NCI-H1694 treated with DMSO at 0.1 percent for 48 hours (cell line): ENCODE results near the gene AAK1.
"Not testable (repeated sequence)": the region's sequence is repeated elsewhere in the genome, so short reads cannot be mapped to it uniquely, and the experiment has no call there.

ENCODE experiments used
- DNase-seq: peaks from one replicate; lab custom pipeline; 2025; lab: John Stamatoyannopoulos, UW

Gene AAK1

DNA sequence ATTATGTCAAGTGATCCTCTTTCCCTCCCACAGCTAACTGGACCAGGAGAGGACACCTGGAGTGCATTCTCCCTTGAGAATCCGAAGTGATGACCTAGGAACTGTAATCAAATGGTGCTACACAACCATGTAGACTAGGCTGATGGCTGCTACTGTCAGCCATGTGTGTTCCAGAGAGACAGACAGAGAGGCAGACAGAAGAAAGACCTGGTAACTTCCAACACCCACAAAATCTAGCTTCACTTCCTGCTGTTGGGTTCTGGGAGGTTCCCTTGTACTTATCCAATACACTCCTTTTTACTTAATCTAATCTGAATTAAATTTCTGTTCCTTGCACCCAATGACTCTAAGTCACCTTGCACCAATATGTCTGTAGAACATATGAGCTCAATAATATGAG, 72.3 kb downstream of the AAK1 start:
- no peak for DNase-seq

DNA sequence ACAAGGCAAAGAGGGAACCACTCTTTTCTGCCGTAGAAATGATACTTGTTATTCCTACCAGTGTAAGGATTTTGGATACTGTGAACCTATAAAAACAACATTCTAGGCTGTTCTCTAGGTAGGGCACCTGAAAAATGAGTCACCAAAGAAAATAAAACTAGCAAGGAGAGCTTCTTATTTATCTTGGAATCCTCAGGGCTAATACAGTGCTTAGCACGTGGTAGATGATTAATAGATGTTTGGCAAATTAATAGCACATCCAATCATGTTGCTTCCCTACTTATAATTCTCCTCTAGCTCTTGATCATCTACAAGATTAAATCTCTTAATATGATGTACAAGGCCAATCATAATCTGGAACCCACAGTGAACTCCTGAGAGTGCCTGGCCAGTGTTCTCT, 73.1 kb downstream of the AAK1 start:
- no peak for DNase-seq

DNA sequence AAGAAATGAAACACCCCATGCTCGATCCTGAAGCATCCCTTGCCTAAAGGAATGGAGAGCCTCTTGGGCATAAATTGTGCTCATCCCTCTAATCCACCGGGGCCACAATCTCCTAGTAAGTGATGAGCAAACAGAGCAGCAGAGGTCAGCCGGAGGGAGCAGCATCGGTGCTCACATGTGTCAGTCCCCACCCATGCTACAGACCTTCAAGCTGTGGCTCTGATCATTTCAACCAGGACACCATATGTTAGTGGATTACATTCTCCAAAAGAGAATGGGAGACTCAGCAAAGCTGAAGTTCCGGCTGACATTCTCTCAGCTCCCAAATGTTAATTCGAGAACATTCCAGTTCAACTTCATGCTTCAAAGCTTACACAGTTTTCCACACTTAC, 75.6 kb downstream of the AAK1 start:
- DNase-seq = no peak

DNA sequence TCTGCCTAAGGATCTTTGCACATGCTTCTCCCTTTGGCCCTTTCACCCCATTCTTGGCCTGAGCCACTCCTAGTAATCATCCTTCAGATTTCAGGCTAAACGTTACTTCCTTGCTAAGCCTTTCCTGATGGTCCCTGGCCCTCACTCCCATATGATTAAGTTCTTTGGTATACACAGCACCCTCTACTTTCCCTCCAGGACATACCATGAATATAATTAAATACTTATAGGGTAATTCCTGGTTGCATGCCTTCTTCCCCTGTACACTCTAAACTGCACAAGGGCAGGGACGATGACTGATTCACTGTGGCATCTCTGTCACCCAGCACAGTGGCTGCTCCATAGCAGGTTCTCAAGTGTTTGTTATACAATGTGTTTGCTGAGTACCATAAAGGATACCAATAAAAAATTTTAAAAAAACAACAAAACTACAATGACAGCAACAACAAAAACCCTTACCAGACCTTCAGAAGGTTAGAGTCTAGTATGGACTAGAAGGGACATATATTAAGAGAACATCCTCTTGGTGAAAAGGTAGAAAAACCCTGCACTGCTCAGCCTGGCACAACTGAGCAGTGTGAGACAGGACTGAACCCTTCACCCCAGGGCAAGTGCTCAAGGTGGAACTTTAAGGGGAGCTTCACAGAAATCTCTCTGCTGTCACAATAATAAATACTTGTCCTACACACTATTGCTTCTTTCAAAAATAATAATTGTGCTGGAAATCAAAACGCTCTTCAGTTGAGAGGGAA, 76.2 kb downstream of the AAK1 start:
- no peak for DNase-seq

DNA sequence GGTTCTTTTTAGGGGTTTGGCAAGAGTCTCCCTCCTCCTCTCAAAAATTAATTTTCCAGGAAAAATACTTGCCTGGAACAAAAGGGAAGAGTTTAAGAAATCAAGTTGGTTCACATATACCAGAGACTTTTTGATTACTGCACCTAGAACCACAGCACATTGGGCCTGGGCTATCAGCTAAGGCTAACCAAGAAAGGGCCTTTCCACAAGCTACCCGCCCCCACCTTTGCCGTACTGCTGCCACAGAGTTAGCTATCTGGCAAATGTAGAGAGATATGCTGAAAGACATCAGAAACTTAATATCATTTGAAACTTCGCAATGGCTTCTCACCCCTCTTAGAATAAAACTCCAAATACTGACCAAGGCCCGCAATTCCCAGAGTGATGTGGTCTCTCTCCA, 76.9 kb downstream of the AAK1 start:
- no peak for DNase-seq

DNA sequence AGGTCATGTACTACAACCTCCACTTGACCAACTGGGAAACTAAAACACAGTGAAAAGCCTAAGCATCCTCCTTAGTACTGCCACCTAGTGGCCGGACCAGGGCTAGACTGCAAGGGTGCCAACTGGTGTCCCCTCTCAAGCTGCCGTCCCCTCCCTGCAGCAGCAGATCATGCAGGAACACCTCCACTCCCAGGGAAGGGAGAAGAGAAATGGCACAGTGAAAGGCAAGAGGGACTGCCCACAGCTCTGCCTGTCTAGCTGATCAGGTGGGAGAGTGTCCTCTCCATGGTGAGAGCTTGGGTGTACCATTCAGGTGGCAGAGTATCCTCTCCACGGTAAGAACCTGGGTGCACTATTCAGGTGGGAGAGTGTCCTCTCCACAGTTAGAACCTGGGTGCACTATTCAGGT, 78.1 kb downstream of the AAK1 start:
- peak; percentile 18 for DNase-seq

DNA sequence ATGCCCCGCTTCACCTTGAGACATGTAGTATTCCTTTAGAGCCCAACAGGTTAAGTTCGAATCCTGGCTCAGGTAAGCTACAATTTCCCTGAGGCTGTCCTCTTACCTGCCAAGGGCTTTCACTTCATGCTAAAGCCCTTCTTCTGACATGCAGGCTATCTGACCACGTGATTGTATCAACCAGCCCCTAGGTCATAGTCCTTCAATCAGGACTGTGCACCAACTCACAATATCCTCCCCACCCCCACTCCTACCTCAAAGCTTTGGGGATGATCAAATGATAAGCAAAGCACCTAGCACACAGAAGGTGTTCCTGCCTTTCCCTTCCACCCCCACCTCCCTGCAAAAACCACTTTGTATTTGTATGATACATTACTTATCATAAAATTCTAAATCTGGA, 78.9 kb downstream of the AAK1 start:
- DNase-seq = no peak

DNA sequence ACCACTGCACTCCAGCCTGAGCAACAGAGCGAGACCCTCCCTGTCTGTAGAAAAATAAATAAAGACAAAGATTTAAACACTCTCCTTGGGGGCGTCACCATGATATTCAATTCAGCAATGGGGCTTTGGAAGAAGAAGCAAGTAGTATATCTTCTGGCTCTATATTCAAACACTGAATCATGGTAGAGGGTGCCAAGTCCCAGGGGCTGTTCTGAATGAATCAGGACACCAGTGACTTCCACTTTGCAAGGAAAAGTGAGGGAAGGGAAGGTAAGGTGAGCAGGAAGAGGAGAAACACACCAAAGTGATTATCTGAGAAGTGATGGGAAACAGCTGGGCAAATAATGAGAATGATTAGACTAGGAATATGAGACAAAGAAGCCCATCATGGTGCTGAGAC, 80.5 kb downstream of the AAK1 start:
- no peak for DNase-seq

DNA sequence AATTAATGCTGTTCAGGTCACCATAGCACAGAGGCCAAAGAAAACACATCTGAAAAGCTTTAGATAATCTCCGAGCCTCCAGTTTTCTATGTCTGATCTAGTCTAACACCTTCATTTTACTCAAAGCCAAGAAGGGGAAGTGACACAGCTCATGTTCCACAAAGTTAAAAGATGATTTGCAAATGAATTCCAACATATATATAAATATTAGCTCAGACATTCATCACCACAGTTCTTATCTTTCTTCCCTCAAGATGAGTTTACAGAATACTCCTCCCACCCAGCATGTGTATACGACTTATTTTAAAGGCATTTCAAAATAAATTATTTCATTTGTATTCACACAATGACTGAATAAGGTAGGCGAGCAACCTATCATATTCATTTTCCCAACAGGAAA, 82.4 kb downstream of the AAK1 start:
- no peak for DNase-seq

DNA sequence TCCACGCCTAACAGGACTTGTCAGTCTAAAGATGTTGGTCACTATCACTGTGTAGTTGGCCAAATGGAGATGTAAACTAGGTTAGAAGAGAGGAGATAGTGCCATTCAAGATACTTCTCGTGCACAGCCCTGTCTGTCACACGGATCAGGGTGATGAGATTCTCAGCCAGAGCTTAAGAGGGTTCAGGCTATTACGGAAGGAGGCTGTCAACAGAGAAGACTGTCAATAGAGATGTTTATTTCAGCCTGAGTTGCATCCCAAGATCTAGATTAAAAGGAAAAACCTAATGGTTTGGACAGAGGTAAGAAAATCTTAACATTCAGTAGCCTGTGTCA, 83.4 kb downstream of the AAK1 start:
- DNase-seq = no peak

DNA sequence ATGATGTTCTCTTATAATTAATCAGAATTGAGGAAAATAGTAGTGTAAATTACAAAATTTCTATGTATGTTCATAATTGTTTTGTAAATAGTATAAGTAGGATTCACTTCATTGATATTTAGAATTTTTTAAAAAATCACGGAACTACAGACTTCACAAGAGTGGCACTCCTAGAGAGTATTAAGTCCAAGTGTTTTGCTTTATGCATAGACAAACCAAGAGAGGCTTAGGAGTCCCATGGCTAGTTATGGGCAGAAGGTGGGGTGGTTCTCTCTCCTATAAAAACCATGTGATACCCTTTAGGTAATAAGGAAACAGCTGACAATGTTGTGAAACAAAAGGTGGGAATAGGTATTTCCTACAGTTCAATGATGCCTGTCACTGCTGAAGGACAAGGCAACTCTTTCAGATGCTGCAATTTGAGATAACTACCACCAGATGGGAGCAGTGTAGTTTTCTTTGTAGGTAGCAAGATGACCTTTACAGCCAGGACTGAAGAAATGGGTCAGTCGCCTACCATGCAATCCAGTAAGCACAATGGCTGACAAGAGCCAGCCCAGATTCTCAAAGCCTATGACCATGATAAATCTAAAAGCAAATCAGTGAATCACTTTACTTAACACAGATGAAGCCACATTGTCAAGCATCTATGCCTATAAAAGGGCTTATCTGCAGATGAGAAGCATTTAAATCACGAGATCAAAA, 83.9 kb downstream of the AAK1 start:
- DNase-seq = peak; percentile 37

DNA sequence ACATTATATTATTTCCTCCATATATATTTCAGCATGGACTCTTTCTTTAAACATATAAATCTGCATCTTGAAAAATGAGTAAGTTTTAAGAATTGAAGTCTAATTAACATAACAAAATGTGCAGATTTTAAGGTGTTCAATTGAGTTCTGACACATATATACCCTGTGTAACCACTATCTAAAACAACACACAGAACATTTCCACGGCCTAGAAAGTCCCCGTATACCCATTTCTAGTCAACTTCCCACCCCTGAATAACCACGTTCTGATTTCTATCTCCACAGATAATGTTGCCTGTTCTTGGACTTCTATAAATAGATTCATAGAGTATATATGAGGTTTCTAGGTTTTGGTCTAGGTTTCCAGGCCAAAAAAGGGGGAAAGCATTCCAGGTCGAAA, 87.5 kb downstream of the AAK1 start:
- no peak for DNase-seq

DNA sequence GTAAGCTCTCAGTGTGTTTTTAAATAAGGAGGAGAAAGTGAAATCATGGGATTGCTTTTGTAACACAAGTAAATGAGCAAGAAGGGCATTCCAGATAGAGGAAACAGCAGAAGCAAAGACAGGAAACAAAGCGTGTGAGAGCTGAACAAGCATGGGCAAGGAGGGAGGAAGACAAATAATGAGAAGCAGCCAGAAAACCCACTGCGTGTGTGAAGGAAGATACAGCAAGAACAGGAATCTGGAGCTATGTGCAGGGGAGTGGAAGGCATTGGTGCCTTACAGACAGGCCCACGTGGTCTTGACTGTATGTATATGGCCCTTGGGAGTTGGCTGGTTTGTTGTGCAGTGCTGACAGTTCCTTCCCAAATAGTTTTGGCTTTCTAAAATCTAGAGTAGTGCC, 88.6 kb downstream of the AAK1 start:
- no peak for DNase-seq

DNA sequence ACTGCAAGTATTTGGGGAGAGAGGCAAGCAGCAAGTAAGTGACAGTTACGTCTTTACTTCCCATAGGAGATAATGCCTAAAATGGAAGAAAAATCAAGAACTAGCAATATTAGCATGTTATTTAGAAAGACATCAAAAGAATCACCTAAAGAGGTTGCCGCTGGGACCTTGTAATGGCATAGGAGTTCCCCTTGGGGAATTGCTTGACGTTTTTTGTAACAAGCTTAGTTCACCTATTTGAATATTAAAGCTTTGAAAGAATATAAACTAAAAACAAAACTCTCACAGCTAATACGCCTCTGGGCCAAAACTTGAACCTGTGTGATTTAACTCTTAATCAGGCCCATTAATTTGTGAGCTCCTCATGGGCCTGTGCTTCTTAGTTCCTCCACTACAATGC, 89.0 kb downstream of the AAK1 start:
- no peak for DNase-seq

DNA sequence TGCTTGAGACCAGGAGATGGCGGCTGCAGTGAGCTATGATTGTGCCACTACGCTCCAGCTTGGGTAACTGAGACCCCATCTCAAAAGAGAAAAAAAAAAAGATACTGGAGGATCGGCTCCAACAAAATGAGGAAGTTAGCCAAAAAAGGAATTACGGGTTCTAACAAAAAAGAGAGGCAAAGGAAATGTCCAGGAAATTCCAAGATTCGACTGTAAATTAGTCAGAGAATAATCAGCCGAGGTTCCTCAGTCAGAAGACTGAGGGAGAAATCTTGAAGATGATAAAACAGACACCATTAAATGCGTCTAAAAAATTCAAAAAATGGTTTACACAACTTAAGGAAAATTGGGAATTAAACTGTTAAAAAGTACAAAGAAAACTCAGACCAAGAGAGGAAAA, 89.5 kb downstream of the AAK1 start:
- DNase-seq = no peak

DNA sequence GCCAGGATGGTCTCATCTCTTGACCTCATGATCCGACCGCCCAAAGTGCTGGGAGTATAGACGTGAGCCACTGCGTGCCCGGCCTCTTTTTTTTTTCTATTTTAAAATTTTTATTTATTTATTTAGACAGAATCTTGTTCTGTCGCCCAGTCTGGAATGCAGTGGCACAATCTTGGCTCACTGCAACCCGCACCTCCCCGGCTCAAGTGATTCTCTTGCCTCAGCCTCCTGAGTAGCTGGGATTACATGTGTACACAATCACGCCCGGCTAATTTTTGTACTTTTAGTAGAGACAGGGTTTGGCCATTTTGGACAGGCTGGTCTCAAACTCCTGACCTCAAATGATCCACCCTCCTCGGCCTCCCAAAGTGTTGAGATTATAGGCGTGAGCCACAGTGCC, 93.0 kb downstream of the AAK1 start:
- not testable (repeated sequence) for DNase-seq

DNA sequence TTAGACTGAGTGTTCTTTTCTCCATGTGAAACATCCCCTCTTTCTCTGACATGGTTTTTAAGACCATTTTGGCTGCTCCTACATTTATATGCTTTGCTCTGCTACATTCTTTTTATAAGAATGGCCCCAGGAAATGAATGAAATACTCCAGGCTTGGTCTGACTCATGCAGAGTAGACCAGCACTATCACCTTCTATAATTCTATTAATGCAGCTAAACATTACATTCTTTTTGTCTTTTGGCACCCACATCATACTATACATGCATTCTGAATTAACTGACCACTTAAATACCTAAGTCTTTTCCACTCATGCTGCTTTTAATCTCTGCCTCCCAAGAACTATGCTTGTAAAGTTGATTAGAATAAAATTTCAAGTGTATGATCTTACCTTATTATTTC, 94.1 kb downstream of the AAK1 start:
- no peak for DNase-seq

DNA sequence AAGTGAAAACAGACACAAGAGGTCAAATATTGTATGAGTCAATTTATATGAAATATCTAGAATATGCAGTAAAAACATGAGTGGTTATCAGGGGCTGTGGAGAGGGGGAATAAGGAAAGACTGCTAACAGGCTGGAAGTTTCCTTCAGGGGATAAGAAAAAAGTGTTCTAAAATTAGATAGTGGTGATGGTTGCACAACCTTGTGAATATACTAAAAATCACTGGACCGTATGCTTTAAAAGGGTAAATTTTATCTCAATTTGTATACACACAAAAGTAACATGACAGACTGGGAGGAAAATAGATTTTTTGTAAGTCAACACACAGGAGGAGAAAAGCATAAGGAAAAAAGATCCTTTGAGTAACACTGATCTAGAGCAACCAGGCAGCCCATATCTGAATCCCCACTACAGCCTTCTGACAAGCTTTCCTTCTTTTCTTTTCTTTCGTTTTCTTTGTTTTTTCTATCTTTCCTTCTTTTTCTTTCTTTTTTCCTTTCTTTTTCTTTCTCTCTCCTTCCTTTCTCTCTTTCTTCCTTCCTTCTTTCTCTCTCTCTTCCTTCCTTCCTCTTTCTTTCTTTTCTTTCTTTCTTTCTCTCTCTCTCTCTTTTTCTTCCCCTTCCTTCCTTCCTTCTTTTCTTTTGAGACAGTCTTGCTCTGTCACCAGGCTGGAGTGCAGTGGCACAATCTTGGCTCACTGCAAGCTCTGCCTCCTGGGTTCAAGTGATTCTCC, 95.4 kb downstream of the AAK1 start:
- no peak for DNase-seq

DNA sequence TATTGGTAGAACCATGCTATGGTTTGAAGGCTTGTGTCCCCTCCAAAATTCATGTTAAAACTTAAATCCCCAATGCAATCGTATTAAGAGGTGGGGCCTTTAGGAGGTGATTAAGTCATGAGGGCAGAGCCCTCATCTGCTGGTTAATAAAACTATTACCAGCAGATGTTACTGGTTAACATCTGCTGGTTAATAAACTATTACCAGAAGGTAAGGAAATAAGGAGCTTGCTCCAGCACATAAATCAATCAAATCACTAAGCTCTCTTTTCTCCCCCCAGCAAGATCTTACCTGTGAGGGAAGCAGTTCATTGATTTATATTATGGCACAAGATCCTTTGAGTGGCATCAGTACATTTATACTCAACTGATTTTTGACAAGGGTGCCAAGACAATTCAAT, 96.9 kb downstream of the AAK1 start:
- DNase-seq = no peak

DNA sequence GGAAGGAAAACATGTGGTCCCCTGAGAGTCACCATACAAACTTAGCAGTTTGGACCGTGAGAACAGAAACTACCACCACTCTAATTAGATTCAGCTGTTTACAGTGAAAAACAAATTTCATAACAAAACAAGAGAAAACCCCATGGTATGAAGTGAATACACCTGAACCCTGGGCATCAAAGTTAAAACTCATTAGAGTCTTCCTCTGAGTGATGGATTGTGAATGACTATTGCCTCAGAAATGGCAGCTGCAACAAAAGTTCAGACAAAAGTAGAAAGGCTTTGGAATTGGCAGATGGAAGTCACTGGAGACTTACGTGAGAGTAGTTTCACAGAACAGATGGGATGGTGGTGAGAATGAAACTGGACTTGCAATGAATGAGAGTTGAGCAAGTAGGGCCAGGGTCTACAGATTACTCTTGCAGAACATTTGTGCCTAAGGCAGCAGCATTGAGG, 98.0 kb downstream of the AAK1 start:
- DNase-seq = no peak

DNA sequence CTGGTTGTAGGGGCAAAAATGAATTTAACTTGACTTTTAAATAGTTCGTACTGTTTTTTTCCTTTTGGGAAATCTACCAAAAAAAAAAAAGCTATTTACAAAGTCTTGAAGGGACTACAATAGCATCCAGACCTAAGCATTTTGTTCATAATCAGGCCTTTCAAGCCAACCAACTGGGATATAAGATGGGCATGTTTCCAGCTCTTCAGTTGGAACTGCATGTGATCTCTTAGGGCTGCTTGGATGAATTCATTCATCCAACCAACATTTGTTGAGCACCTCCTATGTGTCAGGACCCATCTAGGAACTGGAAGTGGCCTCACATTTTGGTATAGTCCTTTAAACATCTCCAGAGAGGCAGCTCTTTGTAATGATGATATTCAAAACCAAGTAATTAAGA, 98.6 kb downstream of the AAK1 start:
- no peak for DNase-seq

DNA sequence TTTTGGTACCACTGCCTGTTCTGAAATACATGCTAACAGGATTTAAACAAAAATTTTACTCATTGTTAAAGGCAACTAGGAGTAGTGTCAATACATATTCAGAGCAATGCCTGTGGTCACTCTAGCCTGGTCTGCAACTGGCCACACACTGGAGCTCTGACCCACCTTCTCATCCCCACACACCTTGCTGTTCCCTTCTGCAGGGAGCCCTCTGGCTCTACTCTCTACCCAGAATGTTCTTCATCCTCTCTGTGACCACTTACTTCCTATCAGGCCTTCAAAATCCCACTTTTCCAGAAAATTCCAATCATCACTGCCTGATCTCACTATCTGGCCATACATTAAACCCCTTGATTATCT, 104.0 kb downstream of the AAK1 start:
- no peak for DNase-seq

DNA sequence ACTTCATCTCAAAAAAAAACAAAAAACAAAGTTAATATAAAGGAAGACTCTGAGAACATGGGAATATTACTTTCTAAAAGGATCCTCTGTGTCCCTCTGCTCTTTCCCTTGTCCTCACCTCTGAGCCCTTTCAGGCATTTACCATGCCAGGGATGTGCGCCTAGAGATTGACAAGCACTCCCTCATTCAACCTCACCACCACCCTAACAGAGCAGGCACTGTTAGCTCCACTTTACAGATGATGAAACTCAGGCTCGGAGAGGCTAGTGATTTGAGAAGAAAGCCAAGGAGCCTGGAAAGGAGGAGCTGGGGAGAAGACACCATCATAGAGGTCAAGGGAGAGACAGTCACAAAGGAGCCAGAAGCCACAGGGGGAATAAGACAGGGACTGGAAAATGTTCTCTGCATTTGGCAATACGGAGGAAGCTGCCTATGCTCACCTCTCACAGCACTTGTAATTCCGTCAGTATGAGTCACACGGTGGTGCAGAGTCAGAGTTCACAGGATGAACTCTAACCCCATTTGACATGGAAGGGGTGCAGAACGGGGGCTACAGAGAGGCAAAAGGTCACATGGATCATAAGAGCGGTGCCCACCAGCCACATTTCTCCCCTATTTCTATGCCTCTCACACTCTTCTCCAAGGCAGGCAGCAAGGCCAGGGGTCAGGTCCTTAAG, 104.5 kb downstream of the AAK1 start:
- DNase-seq = no peak
